H1 (cell line): ENCODE results near the gene CDKN2B. TPM values are rescaled to one million over a fixed set of nuclear protein-coding genes. Genes with fewer than 3 reads are reported as not detected.

Experiments
- CBX8 ChIP-seq: fragments of 300-800, 300-1000 bp; sonication (generic); IDR thresholded peaks from 2 replicates; pipeline ENCODE4 v1.7.1; 2016; ENCODE audit warnings: low read depth, low read length, borderline replicate concordance
- EGR1 ChIP-seq: IDR thresholded peaks from 2 replicates; pipeline ENCODE4 v1.6.1; 2011; ENCODE audit warnings: low read depth, low read length, borderline replicate concordance
- EP300 ChIP-seq, 2 experiments: IDR thresholded peaks; 1 replicate in 1 of 2; 2 replicates in 1 of 2; pipeline ENCODE4 v1.6.1; 2011 to 2012; ENCODE audit warnings: low read depth in 2 of 2, low read length in 2 of 2, mild to moderate bottlenecking in 2 of 2, borderline replicate concordance in 1 of 2, inconsistent platforms in 1 of 2, moderate library complexity in 1 of 2
- HDAC2 ChIP-seq, 2 experiments: fragments of 300-600 bp in 1 of 2; sonication (generic) in 1 of 2; IDR thresholded peaks; 2 replicates each; pipeline ENCODE4 v1.6.1; 2011 to 2012; ENCODE audit warnings: low read depth in 2 of 2, low read length in 2 of 2, mild to moderate bottlenecking in 2 of 2, moderate library complexity in 2 of 2, borderline replicate concordance in 1 of 2, inconsistent platforms in 1 of 2
- KDM4A ChIP-seq: IDR thresholded peaks from one replicate; pipeline ENCODE4 v1.7.1; 2012; ENCODE audit warnings: low read depth, mild to moderate bottlenecking, moderate library complexity, low read length, inconsistent platforms; ENCODE audit not compliant: severe bottlenecking
- KDM5A ChIP-seq: fragments of 200-600 bp; IDR thresholded peaks from 2 replicates; pipeline ENCODE4 v1.7.1; 2012; ENCODE audit warnings: mild to moderate bottlenecking, low read length, inconsistent platforms, mixed read lengths
- PHF8 ChIP-seq: fragments of 200-600 bp; sonication (generic); conservative IDR thresholded peaks from 2 replicates; pipeline ENCODE4 v1.7.1; 2012; ENCODE audit warnings: low read depth, mild to moderate bottlenecking, inconsistent platforms, low read length, moderate library complexity
- SUZ12 ChIP-seq: fragments of 200-600 bp; sonication (generic); IDR thresholded peaks from 2 replicates; pipeline ENCODE4 v1.6.1; 2012; ENCODE audit warnings: mild to moderate bottlenecking, inconsistent platforms, low read length, moderate library complexity, mixed read lengths
- YY1 ChIP-seq: IDR thresholded peaks from 2 replicates; pipeline ENCODE4 v1.6.1; 2011; ENCODE audit warnings: low read depth, mild to moderate bottlenecking, low read length
- polyA plus RNA-seq, 7 experiments: library from polyadenylated mRNA; depleted of rRNA in 3 of 7; stranded (reverse) in 5 of 7; unstranded in 2 of 7; fragments of >200 nt in 5 of 7; fragments of 200-250 nt in 2 of 7; gene quantifications; 1 replicate in 5 of 7; 2 replicates in 1 of 7; 4 replicates in 1 of 7; pipeline versions ENCODE4 v1.2.1 to v1.2.3, GENCODE V29; 2011 to 2013; ENCODE audit warnings: missing spikeins in 2 of 7, mixed read lengths in 2 of 7
- total RNA-seq: library from RNA; stranded (reverse); fragmentation: NEBNext Ultra II Directional; extraction: Animal tissue kit (Norgen Biotek cat#: 25700); gene quantifications from 2 replicates; pipeline ENCODE4 v1.2.1, GENCODE V29; 2021
- TF ChIP-seq, protein P1 (sequence below), 3 experiments: IDR thresholded peaks; 1 replicate in 2 of 3; 2 replicates in 1 of 3; pipeline versions ENCODE4 v1.5.1 to v1.6.1; 2011; ENCODE audit warnings: low read length in 3 of 3, mild to moderate bottlenecking in 3 of 3, inconsistent platforms in 2 of 3, low read depth in 1 of 3, moderate library complexity in 1 of 3; ENCODE audit not compliant: insufficient read depth in 1 of 3; ENCODE audit errors: control extremely low read depth in 1 of 3
- TF ChIP-seq, protein P2 (sequence below): IDR thresholded peaks from 2 replicates; pipeline ENCODE4 v1.6.1; 2012; ENCODE audit warnings: inconsistent platforms

Gene CDKN2B
- total and polyA plus RNA-seq, 2 of the 8 experiments (the other 6 are each of a cell fraction or from before 2014, with no cell fraction given) = 0.20 to 0.88 TPM

GRCh38 chr9:21989440-21990189 is 19.5 kb downstream of the CDKN2B start (continued):
- TF ChIP-seq, protein P1, sequence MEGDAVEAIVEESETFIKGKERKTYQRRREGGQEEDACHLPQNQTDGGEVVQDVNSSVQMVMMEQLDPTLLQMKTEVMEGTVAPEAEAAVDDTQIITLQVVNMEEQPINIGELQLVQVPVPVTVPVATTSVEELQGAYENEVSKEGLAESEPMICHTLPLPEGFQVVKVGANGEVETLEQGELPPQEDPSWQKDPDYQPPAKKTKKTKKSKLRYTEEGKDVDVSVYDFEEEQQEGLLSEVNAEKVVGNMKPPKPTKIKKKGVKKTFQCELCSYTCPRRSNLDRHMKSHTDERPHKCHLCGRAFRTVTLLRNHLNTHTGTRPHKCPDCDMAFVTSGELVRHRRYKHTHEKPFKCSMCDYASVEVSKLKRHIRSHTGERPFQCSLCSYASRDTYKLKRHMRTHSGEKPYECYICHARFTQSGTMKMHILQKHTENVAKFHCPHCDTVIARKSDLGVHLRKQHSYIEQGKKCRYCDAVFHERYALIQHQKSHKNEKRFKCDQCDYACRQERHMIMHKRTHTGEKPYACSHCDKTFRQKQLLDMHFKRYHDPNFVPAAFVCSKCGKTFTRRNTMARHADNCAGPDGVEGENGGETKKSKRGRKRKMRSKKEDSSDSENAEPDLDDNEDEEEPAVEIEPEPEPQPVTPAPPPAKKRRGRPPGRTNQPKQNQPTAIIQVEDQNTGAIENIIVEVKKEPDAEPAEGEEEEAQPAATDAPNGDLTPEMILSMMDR (IDR thresholded peaks at IDR 0.05; ENCODE audit: control extremely low read depth in 1 of 3, insufficient read depth in 1 of 3, low read depth in 1 of 3, low read length in 3 of 3) = no peak
- TF ChIP-seq YY1 = peak; percentile 60; the same call in 1 of the 2 replicates
- peak; percentile 57; the same call in 1 of the 2 replicates for TF ChIP-seq EGR1
- no peak for TF ChIP-seq PHF8
- TF ChIP-seq KDM5A = no peak
- no peak for TF ChIP-seq CBX8
- peak; percentile 48 for TF ChIP-seq KDM4A
- TF ChIP-seq, protein P2, sequence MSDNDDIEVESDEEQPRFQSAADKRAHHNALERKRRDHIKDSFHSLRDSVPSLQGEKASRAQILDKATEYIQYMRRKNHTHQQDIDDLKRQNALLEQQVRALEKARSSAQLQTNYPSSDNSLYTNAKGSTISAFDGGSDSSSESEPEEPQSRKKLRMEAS = peak; percentile 22; the same call in 1 of the 2 replicates
- no peak for TF ChIP-seq EP300 (IDR thresholded peaks at IDR 0.05; ENCODE audit: borderline replicate concordance in 1 of 2, low read depth in 2 of 2, low read length in 2 of 2)
- TF ChIP-seq SUZ12 = peak; percentile 97
- TF ChIP-seq HDAC2 (IDR thresholded peaks at IDR 0.05; ENCODE audit: borderline replicate concordance in 1 of 2, low read depth in 2 of 2, low read length in 2 of 2) = 0 out of 4 replicates have a peak, but pooled peaks of 1 of the 2 experiments have one; percentile 27
- TF ChIP-seq, all 59 proteins: peak for 11
